Renal cortex interstitium (tissue), 11 donors: ENCODE data around the gene KMT5B. TPM values are rescaled to one million over a fixed set of nuclear protein-coding genes. Genes with fewer than 3 reads are reported as not detected.

ENCODE experiments used
- DNase-seq, 11 donors: peaks; one replicate each; pipeline ENCODE4 v3.0.0-alpha.2; 2013; ENCODE audit warnings: low read depth in 9 of 11, low spot score in 4 of 11; ENCODE audit errors: extremely low read depth in 1 of 11
- polyA plus RNA-seq, 3 donors: library from polyadenylated mRNA; unstranded; fragments of 120-200 nt; gene quantifications; one replicate each; pipeline ENCODE4 v1.2.1, GENCODE V29; 2013; ENCODE audit not compliant: insufficient read length in 3 of 3

The KMT5B gene
- polyA plus RNA-seq, 3 donors = 71.9 to 83.1 (median 80.5) TPM

GRCh38 chr11:68106165-68106940 is 106.7 kb downstream of the KMT5B start:
- no peak for DNase-seq

Other genes with a start within 250 kb of the KMT5B start
- gene UNC93B1, start 209.2 kb downstream of the KMT5B start, polyA plus RNA-seq = 10 to 100 TPM in 2 of 3 donors, 1 to 10 TPM in 1; 7.3 to 14.6 (median 10.5) TPM
- gene ALDH3B1, start 203.0 kb downstream of the KMT5B start, polyA plus RNA-seq = 1 to 10 TPM; 1.8 to 3.9 (median 2.2) TPM
- gene NDUFS8, start 182.6 kb downstream of the KMT5B start, polyA plus RNA-seq = 100 to 1,000 TPM in 2 of 3 donors, 10 to 100 TPM in 1; 64.6 to 110 (median 109) TPM
- 10 to 100 TPM; 16.4 to 31.3 (median 25.0) TPM for gene TCIRG1, start 174.3 kb downstream of the KMT5B start, polyA plus RNA-seq
- 10 to 100 TPM; 31.9 to 49.8 (median 36.2) TPM for gene CHKA, start 91.9 kb downstream of the KMT5B start, polyA plus RNA-seq
- 10 to 100 TPM; 19.1 to 27.1 (median 25.1) TPM for gene C11orf24, start 58.7 kb upstream of the KMT5B start, polyA plus RNA-seq
- gene LRP5, start 99.3 kb upstream of the KMT5B start, polyA plus RNA-seq = 10 to 100 TPM; 30.4 to 55.7 (median 54.6) TPM
- 100 to 1,000 TPM in 2 of 3 donors, 10 to 100 TPM in 1; 95.4 to 121 (median 106) TPM for gene PPP6R3, start 247.5 kb upstream of the KMT5B start, polyA plus RNA-seq